RWPE1 (cell line): ENCODE results near the gene RDH8.

ENCODE experiments used
- CTCF ChIA-PET: fragments of 350-600 bp; sonication (Branson Sonifier 250); formaldehyde crosslinking; extraction: SDS; loops from one replicate; lab custom pipeline; 2021; lab: Yijun Ruan, JAX
- POLR2A ChIA-PET: fragments of 400-600 bp; formaldehyde crosslinking; extraction: SDS; loops from one replicate; lab custom pipeline; 2020; ENCODE audit warnings: antibody characterized with exemption; ENCODE audit not compliant: low non-redundant PET; lab: Yijun Ruan, JAX
- DNase-seq: peaks from one replicate; pipeline ENCODE4 v3.0.0; 2012; ENCODE audit warnings: low spot score
- H3K27ac ChIP-seq: fragments of 450-650 bp; 2 replicates; pipeline ENCODE4 v1.5.1; 2017
- TF ChIP-seq, protein P1 (sequence below): fragments of 450-650 bp; conservative IDR thresholded peaks from 2 replicates; pipeline ENCODE4 v1.5.1; 2017; ENCODE audit warnings: low read depth, mild to moderate bottlenecking

The RDH8 gene

GRCh38 chr19:10068205-10068604 lies 54.9 kb downstream of the RDH8 start:
- CTCF ChIA-PET: interaction anchor here (0.5 kb wide), 1 partner anchor 387 kb away, joined by 4 read pairs; no protein-coding TSS in a partner anchor
- POLR2A ChIA-PET: no interaction called here
- no peak overlapping the region for H3K27ac ChIP-seq
- DNase-seq: no peak
- TF ChIP-seq, protein P1, sequence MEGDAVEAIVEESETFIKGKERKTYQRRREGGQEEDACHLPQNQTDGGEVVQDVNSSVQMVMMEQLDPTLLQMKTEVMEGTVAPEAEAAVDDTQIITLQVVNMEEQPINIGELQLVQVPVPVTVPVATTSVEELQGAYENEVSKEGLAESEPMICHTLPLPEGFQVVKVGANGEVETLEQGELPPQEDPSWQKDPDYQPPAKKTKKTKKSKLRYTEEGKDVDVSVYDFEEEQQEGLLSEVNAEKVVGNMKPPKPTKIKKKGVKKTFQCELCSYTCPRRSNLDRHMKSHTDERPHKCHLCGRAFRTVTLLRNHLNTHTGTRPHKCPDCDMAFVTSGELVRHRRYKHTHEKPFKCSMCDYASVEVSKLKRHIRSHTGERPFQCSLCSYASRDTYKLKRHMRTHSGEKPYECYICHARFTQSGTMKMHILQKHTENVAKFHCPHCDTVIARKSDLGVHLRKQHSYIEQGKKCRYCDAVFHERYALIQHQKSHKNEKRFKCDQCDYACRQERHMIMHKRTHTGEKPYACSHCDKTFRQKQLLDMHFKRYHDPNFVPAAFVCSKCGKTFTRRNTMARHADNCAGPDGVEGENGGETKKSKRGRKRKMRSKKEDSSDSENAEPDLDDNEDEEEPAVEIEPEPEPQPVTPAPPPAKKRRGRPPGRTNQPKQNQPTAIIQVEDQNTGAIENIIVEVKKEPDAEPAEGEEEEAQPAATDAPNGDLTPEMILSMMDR: no peak

DNA sequence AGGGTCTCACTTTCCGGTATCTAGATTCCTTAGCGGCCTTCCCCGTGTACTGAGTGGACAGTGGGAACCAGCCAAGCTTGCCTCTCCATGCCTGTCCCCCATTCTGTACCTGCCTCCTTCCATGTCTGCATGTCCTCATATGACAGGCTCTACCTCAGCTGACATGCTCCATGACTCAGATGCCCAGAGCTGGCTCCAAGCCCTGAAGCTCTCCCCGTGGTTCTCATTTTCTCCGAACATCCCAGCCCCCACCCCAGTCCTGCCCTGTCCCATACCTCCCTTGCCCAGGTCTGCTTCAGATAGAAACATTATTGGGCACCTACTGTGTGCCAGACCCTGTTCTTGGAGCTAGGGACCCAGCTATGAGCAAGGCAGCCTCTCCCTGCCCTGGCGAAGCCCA lies 55.8 kb downstream of the RDH8 start:
- POLR2A ChIA-PET: no interaction called here
- CTCF ChIA-PET: interaction anchor here (1.0 kb wide), 1 partner anchor 31 kb away, joined by 3 read pairs; no protein-coding TSS in a partner anchor
- peak; percentile 34 for DNase-seq
- TF ChIP-seq, protein P1: no peak
- H3K27ac ChIP-seq: no peak overlapping the region

DNA sequence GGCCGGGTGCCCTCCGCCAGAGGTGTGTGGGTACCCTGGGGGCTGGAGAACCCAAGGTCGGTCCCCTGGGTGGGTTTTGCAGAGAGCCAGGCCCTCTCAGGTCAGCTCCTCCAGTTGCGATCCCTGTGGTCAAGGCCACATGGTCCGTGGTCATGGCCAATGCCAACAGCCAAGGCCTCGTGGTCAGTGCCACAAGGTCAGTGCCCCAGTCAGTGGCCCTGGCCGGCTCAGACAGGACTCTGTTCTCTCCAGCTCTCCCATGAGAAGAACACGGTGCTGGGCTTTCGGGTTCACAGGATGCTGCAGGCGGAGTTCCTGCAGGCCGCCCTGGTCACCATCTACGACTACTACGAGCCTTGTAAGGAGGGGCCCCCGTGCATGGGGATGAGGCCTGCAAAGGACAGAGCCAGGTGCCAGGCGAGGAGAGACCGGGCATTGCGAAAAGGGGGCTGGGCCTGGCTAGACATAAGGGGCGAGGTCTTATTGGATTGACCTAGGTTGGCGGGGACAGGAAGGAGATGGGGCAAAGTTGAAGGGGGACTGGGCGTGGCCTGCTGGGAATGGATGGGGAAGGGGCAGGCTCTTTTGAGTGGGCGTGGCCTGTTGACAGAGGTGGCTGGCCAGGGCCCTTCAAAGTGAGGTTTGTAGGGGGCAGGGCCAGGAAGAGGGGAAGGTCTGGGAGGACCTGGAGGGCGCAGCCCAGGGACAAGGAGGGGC lies 57.6 kb downstream of the RDH8 start:
- CTCF ChIA-PET: interaction anchor here (0.5 kb wide), 1 partner anchor 30 kb away, joined by 4 read pairs; no protein-coding TSS in a partner anchor
- no peak overlapping the region for H3K27ac ChIP-seq
- TF ChIP-seq, protein P1: no peak
- DNase-seq: no peak
- POLR2A ChIA-PET: no interaction called here
